Osteoblast (primary cell): ENCODE results near the gene TAGLN2. TPM values are rescaled to one million over a fixed set of nuclear protein-coding genes. Genes with fewer than 3 reads are reported as not detected.

Experiments used
- DNase-seq: peaks from one replicate; pipeline ENCODE4 v3.0.0; 2011; ENCODE audit warnings: low spot score, mixed read lengths; ENCODE audit not compliant: insufficient read length; ENCODE audit errors: missing footprints
- H2AFZ ChIP-seq: 2 replicates; pipeline ENCODE4 v1.6.0; 2011; ENCODE audit warnings: mild to moderate bottlenecking, low read length
- H3K27ac ChIP-seq: 2 replicates; pipeline ENCODE4 v1.5.1; 2011; ENCODE audit warnings: mild to moderate bottlenecking, low read depth, low read length, moderate library complexity
- H3K27me3 ChIP-seq: 2 replicates; pipeline ENCODE4 v1.6.0; 2012; ENCODE audit warnings: mild to moderate bottlenecking, control low read depth, inconsistent platforms, low read length, moderate library complexity; ENCODE audit not compliant: insufficient read depth
- H3K36me3 ChIP-seq: 2 replicates; pipeline ENCODE4 v1.5.1; 2011; ENCODE audit warnings: mild to moderate bottlenecking, low read length, control low read depth, moderate library complexity; ENCODE audit not compliant: insufficient read depth
- H3K4me1 ChIP-seq: 2 replicates; pipeline ENCODE4 v1.5.1; 2011; ENCODE audit warnings: mild to moderate bottlenecking, low read length, control low read depth, moderate library complexity; ENCODE audit not compliant: insufficient read depth
- H3K4me2 ChIP-seq: 2 replicates; pipeline ENCODE4 v1.6.0; 2011; ENCODE audit warnings: mild to moderate bottlenecking, low read length; ENCODE audit not compliant: insufficient read depth
- H3K4me3 ChIP-seq: fragments of 200-600 bp; sonication (generic); 3 replicates; pipeline ENCODE4 v1.5.1; 2012; ENCODE audit warnings: mild to moderate bottlenecking, low read length, inconsistent platforms; ENCODE audit not compliant: insufficient read depth
- H3K79me2 ChIP-seq: 2 replicates; pipeline ENCODE4 v1.6.0; 2012; ENCODE audit warnings: mild to moderate bottlenecking, low read length, control low read depth, inconsistent platforms; ENCODE audit not compliant: insufficient read depth
- H3K9me3 ChIP-seq: 2 replicates; pipeline ENCODE4 v1.5.1; 2011; ENCODE audit warnings: low read depth, low read length, control low read depth
- H4K20me1 ChIP-seq: 2 replicates; pipeline ENCODE4 v1.6.0; 2012; ENCODE audit warnings: mild to moderate bottlenecking, low read length, control low read depth; ENCODE audit not compliant: insufficient read depth
- CTCF ChIP-seq: IDR thresholded peaks from 2 replicates; pipeline ENCODE4 v1.5.1; 2011; ENCODE audit warnings: mild to moderate bottlenecking, low read depth, low read length, moderate library complexity; ENCODE audit errors: extremely low read depth
- total RNA-seq: library from RNA; depleted of rRNA; stranded (reverse); fragments of >200 nt; gene quantifications from 2 replicates; pipeline ENCODE4 v1.2.3, GENCODE V29; 2012

The TAGLN2 gene
- total RNA-seq, 1 donor: 159 TPM

DNA sequence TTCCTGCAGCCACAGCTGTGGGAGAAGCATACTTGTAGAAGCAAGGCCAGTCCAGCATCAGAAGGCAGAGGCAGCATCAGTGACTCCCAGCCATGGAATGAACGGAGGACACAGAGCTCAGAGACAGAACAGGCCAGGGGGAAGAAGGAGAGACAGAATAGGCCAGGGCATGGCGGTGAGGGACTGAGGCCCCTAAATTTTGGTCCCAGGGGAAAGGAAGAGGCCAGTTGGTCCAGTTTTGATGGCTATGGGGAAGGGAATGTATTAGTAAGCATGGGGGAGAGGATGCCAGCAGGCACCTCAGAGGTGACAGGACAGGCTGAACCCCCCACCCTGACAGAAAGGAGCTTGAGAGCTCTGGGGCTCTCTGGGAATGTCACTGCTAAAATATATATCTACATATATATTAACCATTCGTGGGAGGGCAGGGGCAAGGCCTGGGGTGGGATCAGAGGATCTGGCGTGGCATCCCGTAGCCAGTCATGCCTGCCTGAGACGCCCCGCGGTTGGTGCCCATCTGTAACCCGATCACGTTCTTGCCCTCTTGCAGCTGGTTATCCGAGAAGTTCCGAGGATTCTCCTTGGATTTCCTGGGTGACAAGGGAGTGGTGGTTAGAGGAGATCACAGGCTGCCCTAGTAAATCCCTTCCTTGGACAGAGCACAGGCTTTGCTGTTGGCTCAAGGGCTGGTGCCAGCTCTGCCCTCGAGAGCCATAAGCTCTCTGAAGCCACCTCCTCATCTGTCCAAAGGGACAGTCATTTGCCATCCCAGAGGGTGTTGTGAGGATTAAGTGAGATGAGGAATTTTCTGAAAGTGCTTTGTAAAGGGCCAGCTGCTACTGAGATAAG is 6.7 kb downstream of the TAGLN2 start:
- Histone ChIP-seq H3K4me3 (no peak overlapping the region), H3K27me3 (no peaks in the 10 kb centered on the region), H2AFZ (no peak overlapping the region), H3K79me2 (peaks cover 45% of the 10 kb centered on the region), H4K20me1 (peaks cover 44% of the 10 kb centered on the region), H3K9me3 (no peaks in the 10 kb centered on the region), H3K27ac (peak overlapping the region; percentile 29), H3K4me1 (peaks cover 52% of the 10 kb centered on the region), H3K36me3 (peaks cover 30% of the 10 kb centered on the region), H3K4me2 (no peak overlapping the region)
- DNase-seq: peak; percentile 42
- no peak for TF ChIP-seq CTCF

DNA sequence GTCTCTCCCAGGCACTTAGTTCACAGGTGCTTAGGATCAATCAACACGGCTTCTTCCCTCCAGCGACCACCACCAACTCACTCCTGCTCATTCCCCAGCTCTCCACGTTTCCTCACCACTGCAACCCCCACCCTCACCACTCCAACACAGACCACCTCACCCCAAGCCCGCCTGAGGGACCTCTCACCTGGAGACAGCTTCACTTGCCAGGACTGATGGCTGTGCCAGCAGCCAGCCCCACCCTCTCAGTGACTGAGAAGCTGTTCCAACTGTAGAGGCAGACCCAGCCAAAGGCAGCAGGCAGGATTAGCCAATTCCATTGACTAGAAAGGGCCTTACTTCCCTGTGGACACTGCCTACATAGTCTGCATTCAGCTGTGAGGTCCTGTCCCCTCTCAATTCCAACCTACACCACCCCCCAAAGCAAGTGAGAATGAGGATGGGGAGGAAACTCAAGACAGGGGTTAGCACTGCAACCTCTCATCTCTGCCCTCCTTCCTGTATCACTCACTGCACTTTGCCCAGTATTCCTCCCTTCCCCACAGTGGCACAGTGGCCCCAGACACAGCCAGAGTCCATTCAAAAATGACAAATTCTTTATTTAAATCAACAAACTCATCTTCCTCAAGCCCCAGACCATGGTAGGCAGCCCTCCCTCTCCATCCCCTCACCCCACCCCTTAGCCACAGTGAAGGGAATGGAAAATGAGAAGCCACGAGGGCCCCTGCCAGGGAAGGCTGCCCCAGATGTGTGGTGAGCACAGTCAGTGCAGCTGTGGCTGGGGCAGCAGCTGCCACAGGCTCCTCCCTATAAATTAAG is 7.6 kb downstream of the TAGLN2 start:
- no peak for TF ChIP-seq CTCF
- Histone ChIP-seq H4K20me1 (peaks cover 39% of the 10 kb centered on the region), H3K27ac (no peak overlapping the region), H3K4me3 (no peak overlapping the region), H3K9me3 (no peaks in the 10 kb centered on the region), H2AFZ (no peak overlapping the region), H3K4me2 (no peak overlapping the region), H3K36me3 (peaks cover 30% of the 10 kb centered on the region), H3K79me2 (peaks cover 37% of the 10 kb centered on the region), H3K4me1 (peaks cover 50% of the 10 kb centered on the region), H3K27me3 (no peaks in the 10 kb centered on the region)
- DNase-seq: peak; percentile 23

- Histone ChIP-seq H3K4me3 (no peak overlapping the region), H3K4me1 (peaks cover 48% of the 10 kb centered on the region), H3K9me3 (no peaks in the 10 kb centered on the region), H3K36me3 (peaks cover 30% of the 10 kb centered on the region), H4K20me1 (peaks cover 28% of the 10 kb centered on the region), H3K4me2 (peak overlapping the region; percentile 58), H3K27ac (peak overlapping the region; percentile 76), H2AFZ (no peak overlapping the region), H3K27me3 (no peaks in the 10 kb centered on the region), H3K79me2 (peaks cover 24% of the 10 kb centered on the region)
- DNase-seq: peak; percentile 94
- TF ChIP-seq CTCF: no peak
Measured at GRCh38 chr1:159916242-159917051, 8.9 kb downstream of the TAGLN2 start.
